ENCODE results near the gene GPC3.

The GPC3 gene

GRCh38 chrX:133559909-133560308 lies 425.5 kb downstream of the GPC3 start:
- no peak for TF ChIP-seq CTCF (conservative IDR thresholded peaks at IDR 0.05; ENCODE audit: low read depth, low read length)
- no peak for DNase-seq (ENCODE audit: low read depth)
- H3K4me3 ChIP-seq (ENCODE audit: low read depth, low read length) = no peak overlapping the region

DNA sequence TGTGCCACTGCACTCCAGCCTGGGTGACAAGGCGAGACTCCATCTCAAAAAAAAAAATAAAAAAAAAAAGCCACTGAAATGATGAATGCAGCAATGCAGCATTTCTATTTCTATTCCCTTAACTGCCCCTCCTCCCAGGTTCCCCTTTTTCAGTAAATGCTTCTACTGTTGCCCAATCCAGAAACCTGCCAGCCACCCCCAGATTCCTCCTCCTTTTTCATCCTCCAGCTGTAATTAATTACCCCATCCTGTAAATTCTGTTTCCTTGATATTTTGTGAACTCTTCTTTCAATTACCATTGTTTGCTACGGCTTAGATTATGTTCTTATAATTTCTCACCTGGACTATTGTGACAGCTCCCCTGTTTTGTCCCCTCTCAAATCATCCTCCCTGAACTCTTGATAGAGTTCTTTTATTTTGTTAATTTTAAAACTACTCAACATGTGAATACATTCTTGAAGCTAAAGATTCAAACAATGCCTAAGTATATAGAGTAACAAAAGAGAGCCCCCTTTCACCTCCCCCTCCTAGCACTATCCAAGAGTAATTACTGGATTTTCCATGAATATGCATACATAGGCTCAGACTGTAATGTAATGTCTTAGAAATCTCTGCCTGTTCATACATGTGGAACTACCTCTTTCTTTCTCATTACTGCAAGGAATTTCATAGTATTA lies 429.5 kb downstream of the GPC3 start:
- TF ChIP-seq CTCF (conservative IDR thresholded peaks at IDR 0.05; ENCODE audit: low read depth, low read length) = no peak
- H3K4me3 ChIP-seq (ENCODE audit: low read depth, low read length) = no peak overlapping the region
- no peak for DNase-seq (ENCODE audit: low read depth)

DNA sequence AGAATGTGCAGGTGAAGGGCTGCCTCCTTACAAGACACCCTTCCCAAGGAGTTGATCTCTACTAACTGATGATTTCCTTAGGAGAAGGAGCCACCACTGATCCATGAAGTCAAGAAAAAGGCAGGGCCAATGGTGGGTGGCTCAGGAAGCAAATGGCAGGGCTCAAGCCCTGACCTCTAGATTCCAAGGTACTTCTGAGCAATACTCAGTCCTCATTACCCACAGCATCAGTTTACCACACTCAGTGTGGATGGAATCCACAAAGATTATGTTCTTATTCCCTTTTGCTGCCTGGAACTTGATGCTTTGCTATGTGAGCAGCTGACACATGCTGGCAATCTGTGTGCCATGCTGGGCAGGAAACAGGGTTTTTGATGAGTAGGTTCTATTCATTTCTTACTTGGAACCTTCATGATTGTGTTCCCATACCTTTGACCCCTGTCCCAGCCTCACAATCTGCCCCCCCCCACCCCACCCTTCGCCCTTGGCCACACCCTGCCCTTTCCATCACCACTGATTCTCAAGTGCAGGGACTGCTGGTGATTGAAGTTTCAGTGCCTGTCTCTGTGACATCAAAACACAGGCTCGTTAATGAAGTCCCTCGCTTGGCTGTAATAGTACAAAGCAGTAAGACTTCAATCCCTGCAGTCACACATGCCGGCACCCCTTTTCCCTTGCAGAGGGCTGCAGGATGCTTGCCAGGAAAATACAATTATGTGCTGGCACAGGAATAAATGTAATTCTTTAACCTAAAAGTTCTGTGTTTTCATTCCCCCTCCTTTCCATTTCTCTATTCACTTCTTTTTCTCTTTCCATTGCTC lies 434.5 kb downstream of the GPC3 start:
- no peak for TF ChIP-seq CTCF (conservative IDR thresholded peaks at IDR 0.05; ENCODE audit: low read depth, low read length)
- H3K4me3 ChIP-seq (ENCODE audit: low read depth, low read length) = no peak overlapping the region
- no peak for DNase-seq (ENCODE audit: low read depth)

- no peak for TF ChIP-seq CTCF (conservative IDR thresholded peaks at IDR 0.05; ENCODE audit: low read depth, low read length)
- no peak overlapping the region for H3K4me3 ChIP-seq (ENCODE audit: low read depth, low read length)
- no peak for DNase-seq (ENCODE audit: low read depth)
These were observed 436.0 kb downstream of the GPC3 start for GRCh38 chrX:133549295-133549933.

DNA sequence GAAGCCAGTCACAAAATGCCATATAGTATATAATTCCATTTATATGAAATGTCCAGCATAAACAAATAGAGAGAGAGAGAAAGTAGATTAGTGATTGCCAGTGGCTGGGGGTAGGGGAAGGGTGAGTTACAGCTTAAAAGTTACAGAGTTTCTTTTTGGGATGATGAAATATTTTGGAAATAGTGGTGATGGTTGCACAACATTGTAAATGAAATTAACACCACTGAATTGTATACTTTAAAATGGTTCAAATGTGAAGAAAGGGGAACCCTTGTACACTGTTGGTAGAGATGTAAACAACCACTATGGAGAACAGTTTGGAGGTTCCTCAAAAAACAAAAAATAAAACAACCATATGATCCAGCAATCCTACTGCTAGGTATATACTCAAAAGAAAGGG lies 439.0 kb downstream of the GPC3 start:
- TF ChIP-seq CTCF (conservative IDR thresholded peaks at IDR 0.05; ENCODE audit: low read depth, low read length) = no peak
- DNase-seq (ENCODE audit: low read depth) = no peak
- H3K4me3 ChIP-seq (ENCODE audit: low read depth, low read length) = no peak overlapping the region

DNA sequence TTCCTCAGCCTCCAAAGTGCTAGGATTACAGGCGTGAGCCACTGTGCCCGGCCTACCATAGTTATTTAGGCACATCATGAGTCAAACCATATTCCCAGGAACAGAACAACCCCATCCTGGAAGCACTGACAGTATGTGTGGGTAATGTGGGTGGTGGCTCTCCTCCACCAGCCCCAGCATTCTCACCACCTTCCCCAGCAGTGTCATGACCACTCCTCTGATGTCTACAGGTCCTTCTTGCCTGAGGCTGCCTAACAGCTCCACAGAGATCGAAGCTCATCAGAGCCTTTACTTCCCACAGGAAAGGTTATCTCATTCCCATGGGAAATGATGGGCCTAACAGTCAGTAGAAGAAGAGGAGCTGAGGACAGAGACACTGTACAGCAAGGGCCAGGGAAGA lies 440.6 kb downstream of the GPC3 start:
- no peak for DNase-seq (ENCODE audit: low read depth)
- no peak for TF ChIP-seq CTCF (conservative IDR thresholded peaks at IDR 0.05; ENCODE audit: low read depth, low read length)

More for the DNA sequence above, 440.6 kb downstream of the GPC3 start:
- no peak overlapping the region for H3K4me3 ChIP-seq (ENCODE audit: low read depth, low read length)

Data from choroid plexus epithelial cell (primary cell).